Measurements from ENCODE around the gene ARHGAP24. TPM values are rescaled to one million over a fixed set of nuclear protein-coding genes. Genes with fewer than 3 reads are reported as not detected.

The ARHGAP24 gene
- total and polyA plus RNA-seq, 2 donors (not counting 3 experiments of a cell fraction or from before 2014, with no cell fraction given) = 52.1 to 79.4 TPM

- H3K9me3 ChIP-seq (replicated peaks; ENCODE audit: control insufficient read depth, insufficient read depth, low read length) = no peaks in the 10 kb centered on the region
- H3K4me2 ChIP-seq (ENCODE audit: insufficient read depth, low read length) = no peak overlapping the region
- ChIA-PET POLR2A (no interaction called here), CTCF (interaction anchor here (1.2 kb wide), 1 partner anchor 24 kb away, joined by 3 read pairs; no protein-coding TSS in a partner anchor)
- no peak overlapping the region for H2AFZ ChIP-seq (ENCODE audit: low read depth, low read length)
- no peak overlapping the region for H3K4me3 ChIP-seq (replicated peaks in 1 of 3; ENCODE audit: insufficient read depth in 1 of 3, low read depth in 1 of 3, low read length in 3 of 3)
- no peaks in the 10 kb centered on the region for H3K36me3 ChIP-seq (ENCODE audit: control insufficient read depth in 2 of 2, extremely low read depth in 1 of 2, insufficient read depth in 2 of 2, low read length in 2 of 2)
- H3K27me3 ChIP-seq (ENCODE audit: control insufficient read depth in 2 of 2, insufficient read depth in 2 of 2, low read length in 2 of 2) = peaks cover 6 to 11% of the 10 kb centered on the region in 2 experiments
- H3K79me2 ChIP-seq (ENCODE audit: control insufficient read depth, insufficient read depth, low read length) = no peaks in the 10 kb centered on the region
- no peak for DNase-seq (ENCODE audit: low read depth, low spot score)
- dilution Hi-C loops (cut with MboI; ENCODE audit: extremely low pct_ligation_motif_present, low sequenced_read_pairs) (no loop called here), intact Hi-C loops (cut with micrococcal nuclease) (no loop called here)
- H3K9ac ChIP-seq (replicated peaks; ENCODE audit: extremely low read depth, insufficient read depth, low read length) = no peak overlapping the region
- H3K27ac ChIP-seq (ENCODE audit: insufficient read depth, low read depth, low read length) = no peak overlapping the region
- BruUV-seq (replicated peaks) = no TSS peak
- H3K4me1 ChIP-seq (ENCODE audit: control insufficient read depth, extremely low read depth, insufficient read depth, low read length) = no peaks in the 10 kb centered on the region
- TF ChIP-seq GATA2 (IDR thresholded peaks at IDR 0.05; ENCODE audit: insufficient read depth, insufficient read length, low read depth, low read length) (no peak), POLR2A (IDR thresholded peaks at IDR 0.05; ENCODE audit: low read depth, low read length) (no peak), EZH2 (IDR thresholded peaks at IDR 0.05; ENCODE audit: borderline replicate concordance, low read depth, low read length, severe bottlenecking) (no peak), MYC (IDR thresholded peaks at IDR 0.05; ENCODE audit: low read depth, low read length) (no peak), FOS (IDR thresholded peaks at IDR 0.05; ENCODE audit: borderline replicate concordance, insufficient read depth, low read length) (no peak), POLR2AphosphoS5 (IDR thresholded peaks at IDR 0.05; ENCODE audit: insufficient read depth, low read depth, low read length) (no peak), JUN (IDR thresholded peaks at IDR 0.05; ENCODE audit: borderline replicate concordance, insufficient read depth, insufficient read length, low read depth) (no peak), MAX (IDR thresholded peaks at IDR 0.05; ENCODE audit: insufficient read depth, insufficient read length) (no peak), CTCF (IDR thresholded peaks at IDR 0.05; ENCODE audit: extremely low read depth in 1 of 2, insufficient read depth in 1 of 2, low read depth in 1 of 2, low read length in 2 of 2) (no peak)
- H3K9me1 ChIP-seq (replicated peaks; ENCODE audit: control insufficient read depth, extremely low read depth, insufficient read depth, low read length) = no peaks in the 10 kb centered on the region
- no peaks in the 10 kb centered on the region for H4K20me1 ChIP-seq (replicated peaks; ENCODE audit: control insufficient read depth, extremely low read depth, insufficient read depth, low read length)
- FAIRE-seq = no peak
These were observed 165.0 kb downstream of the ARHGAP24 start for GRCh38 chr4:85639946-85640345.

Data from endothelial cell of umbilical vein (primary cell).